ENCODE results near the gene UTP4.

The UTP4 gene

GRCh38 chr16:69150146-69150865 lies 17.9 kb downstream of the UTP4 start:
- peak; percentile 78 for DNase-seq
- Histone ChIP-seq H3K36me3 (replicated peaks) (peaks cover 65% of the 10 kb centered on the region), H3K27ac (no peak overlapping the region), H3K27me3 (replicated peaks) (no peaks in the 10 kb centered on the region), H3K4me3 (ENCODE audit: low read depth, low read length) (no peak overlapping the region)
- in situ Hi-C loops (cut with HindIII; ENCODE audit: low pct_ligation_motif_present, low sequenced_read_pairs) = no loop called here
- TF ChIP-seq CTCF (IDR thresholded peaks at IDR 0.05; ENCODE audit: low read depth, low read length, missing control alignments) = peak; percentile 76

- no peak for TF ChIP-seq CTCF (IDR thresholded peaks at IDR 0.05; ENCODE audit: low read depth, low read length, missing control alignments)
- DNase-seq = no peak
These were observed 24.7 kb downstream of the UTP4 start for GRCh38 chr16:69157196-69157595.

GRCh38 chr16:69160192-69160591 lies 27.7 kb downstream of the UTP4 start:
- no peak overlapping the region for H3K27ac ChIP-seq
- H3K36me3 ChIP-seq (replicated peaks) = peaks cover 74% of the 10 kb centered on the region
- no peak for DNase-seq
- H3K4me3 ChIP-seq (ENCODE audit: low read depth, low read length) = no peak overlapping the region
- in situ Hi-C loops (cut with HindIII; ENCODE audit: low pct_ligation_motif_present, low sequenced_read_pairs) = no loop called here
- H3K27me3 ChIP-seq (replicated peaks) = no peaks in the 10 kb centered on the region
- no peak for TF ChIP-seq CTCF (IDR thresholded peaks at IDR 0.05; ENCODE audit: low read depth, low read length, missing control alignments)

More at GRCh38 chr16:69157196-69157595, 24.7 kb downstream of the UTP4 start:
- in situ Hi-C loops (cut with HindIII; ENCODE audit: low pct_ligation_motif_present, low sequenced_read_pairs) = no loop called here
- H3K27me3 ChIP-seq (replicated peaks) = no peaks in the 10 kb centered on the region
- H3K36me3 ChIP-seq (replicated peaks) = peaks cover 79% of the 10 kb centered on the region
- no peak overlapping the region for H3K27ac ChIP-seq
- H3K4me3 ChIP-seq (ENCODE audit: low read depth, low read length) = no peak overlapping the region

- no peak for TF ChIP-seq CTCF (IDR thresholded peaks at IDR 0.05; ENCODE audit: low read depth, low read length, missing control alignments)
- Histone ChIP-seq H3K27me3 (replicated peaks) (no peaks in the 10 kb centered on the region), H3K36me3 (replicated peaks) (peaks cover 48% of the 10 kb centered on the region), H3K4me3 (ENCODE audit: low read depth, low read length) (no peak overlapping the region), H3K27ac (no peak overlapping the region)
- in situ Hi-C loops (cut with HindIII; ENCODE audit: low pct_ligation_motif_present, low sequenced_read_pairs) = no loop called here
- DNase-seq = no peak
These were observed 33.1 kb downstream of the UTP4 start for GRCh38 chr16:69165584-69165983.

GRCh38 chr16:69166221-69166833 lies 33.9 kb downstream of the UTP4 start:
- in situ Hi-C loops (cut with HindIII; ENCODE audit: low pct_ligation_motif_present, low sequenced_read_pairs) = no loop called here
- H3K27me3 ChIP-seq (replicated peaks) = no peaks in the 10 kb centered on the region
- peaks cover 42% of the 10 kb centered on the region for H3K36me3 ChIP-seq (replicated peaks)
- peak overlapping the region; percentile 44 for H3K27ac ChIP-seq
- TF ChIP-seq CTCF (IDR thresholded peaks at IDR 0.05; ENCODE audit: low read depth, low read length, missing control alignments) = no peak
- H3K4me3 ChIP-seq (ENCODE audit: low read depth, low read length) = no peak overlapping the region
- peak; percentile 28 for DNase-seq

All from brain microvascular endothelial cell (primary cell).